Head of caudate nucleus (tissue), 42 donors: ENCODE results near the gene KRTAP5-8.
"Not testable (repeated sequence)": the region's sequence is repeated elsewhere in the genome, so short reads cannot be mapped to it uniquely, and the experiment has no call there.

Source experiments
- DNase-seq, 42 donors: peaks; one replicate each; pipeline versions ENCODE4 v3.0.0 to v3.0.0-alpha.2; 2020 to 2021; ENCODE audit warnings: mixed read lengths in 7 of 42
- intact Hi-C: fragments of 100-400 bp; cut with DNase I; formaldehyde crosslinking; loops from one replicate; pipeline ENCODE4 v1.15.0; 2022

Gene KRTAP5-8

GRCh38 chr11:71566081-71566620 lies 28.3 kb downstream of the KRTAP5-8 start:
- DNase-seq = no peak
- intact Hi-C loops = no loop called here

GRCh38 chr11:71566626-71567599 lies 29.1 kb downstream of the KRTAP5-8 start:
- not testable (repeated sequence) for DNase-seq

GRCh38 chr11:71567633-71568032 lies 29.8 kb downstream of the KRTAP5-8 start:
- intact Hi-C loops, DNase-seq: not testable (repeated sequence)

More at GRCh38 chr11:71566626-71567599, 29.1 kb downstream of the KRTAP5-8 start:
- intact Hi-C loops = not testable (repeated sequence)

DNA sequence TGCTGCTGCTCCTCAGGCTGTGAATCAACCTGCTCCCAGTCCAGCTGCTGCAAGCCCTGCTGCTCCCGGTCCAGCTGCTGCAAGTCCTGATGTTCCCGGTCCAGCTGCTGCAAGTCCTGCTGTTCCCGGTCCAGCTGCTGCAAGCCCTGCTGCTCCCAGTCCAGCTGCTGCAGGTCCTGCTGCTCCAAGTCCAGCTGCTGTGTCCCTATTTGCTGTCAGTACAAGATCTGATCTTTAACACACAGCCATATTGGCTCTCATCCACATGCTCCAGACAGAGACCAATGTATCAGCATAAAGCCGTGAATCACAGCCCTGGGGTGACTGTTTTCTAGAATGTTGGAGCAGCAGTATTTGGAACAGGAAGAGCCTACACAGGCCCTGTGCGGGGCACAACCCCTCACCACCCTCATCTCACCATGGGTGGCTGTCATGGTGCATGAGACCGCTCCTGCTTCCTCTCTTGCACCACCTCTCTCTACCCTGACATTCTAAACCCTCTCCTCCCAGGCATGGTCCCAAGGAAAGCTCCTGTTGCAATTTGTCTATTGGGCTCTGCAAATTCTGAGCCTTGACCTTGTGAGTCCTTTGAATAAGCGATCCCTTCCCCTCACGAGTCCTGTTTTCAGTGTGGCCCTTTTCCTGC lies 31.0 kb downstream of the KRTAP5-8 start:
- intact Hi-C loops = no loop called here
- DNase-seq = peak in 3 of 42 donors; percentile 16 to 37 (median 27)

GRCh38 chr11:71571101-71571850 lies 33.5 kb downstream of the KRTAP5-8 start:
- intact Hi-C loops, DNase-seq: not testable (repeated sequence)

DNA sequence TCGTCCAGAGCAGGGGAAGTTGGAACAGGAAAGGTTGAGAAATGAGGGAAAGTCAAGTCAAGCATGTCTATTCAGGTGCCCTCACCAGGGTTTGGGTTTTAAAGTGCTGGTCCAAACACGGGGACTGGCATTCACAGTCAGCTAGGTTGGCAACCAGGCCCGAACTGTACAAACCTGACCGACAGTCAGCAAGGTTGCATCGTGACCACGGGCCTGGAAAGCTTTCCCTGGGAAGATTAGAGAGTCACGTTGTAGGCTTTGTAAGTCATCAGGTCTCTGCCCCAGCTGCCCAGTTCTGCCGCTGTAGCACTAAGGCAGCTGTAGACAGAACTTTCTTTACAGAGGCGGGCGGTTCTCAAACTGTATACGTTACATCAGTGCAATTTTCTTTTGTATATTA lies 35.0 kb downstream of the KRTAP5-8 start:
- intact Hi-C loops = no loop called here
- DNase-seq = no peak

DNA sequence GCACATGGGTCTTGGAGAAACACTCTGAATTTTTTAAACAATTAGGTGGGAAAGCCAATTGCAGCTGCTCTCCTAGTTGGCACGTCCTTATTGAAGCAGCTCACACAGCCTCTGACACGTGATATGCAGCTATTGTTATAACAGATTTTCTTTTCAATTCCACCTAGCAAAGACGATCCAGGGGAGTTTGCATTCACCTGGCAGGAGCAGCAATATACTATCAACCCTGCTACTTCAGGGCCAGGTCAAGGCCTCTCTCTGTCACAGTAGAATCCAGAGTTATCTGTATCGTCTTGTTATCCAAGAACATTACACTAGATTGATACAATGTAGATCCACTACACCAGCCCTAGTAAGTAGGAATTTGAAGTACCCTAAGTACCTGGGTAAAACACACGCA lies 36.6 kb downstream of the KRTAP5-8 start:
- no peak for DNase-seq
- intact Hi-C loops = no loop called here

GRCh38 chr11:71575723-71576424 lies 38.0 kb downstream of the KRTAP5-8 start:
- no peak for DNase-seq
- intact Hi-C loops = no loop called here

DNA sequence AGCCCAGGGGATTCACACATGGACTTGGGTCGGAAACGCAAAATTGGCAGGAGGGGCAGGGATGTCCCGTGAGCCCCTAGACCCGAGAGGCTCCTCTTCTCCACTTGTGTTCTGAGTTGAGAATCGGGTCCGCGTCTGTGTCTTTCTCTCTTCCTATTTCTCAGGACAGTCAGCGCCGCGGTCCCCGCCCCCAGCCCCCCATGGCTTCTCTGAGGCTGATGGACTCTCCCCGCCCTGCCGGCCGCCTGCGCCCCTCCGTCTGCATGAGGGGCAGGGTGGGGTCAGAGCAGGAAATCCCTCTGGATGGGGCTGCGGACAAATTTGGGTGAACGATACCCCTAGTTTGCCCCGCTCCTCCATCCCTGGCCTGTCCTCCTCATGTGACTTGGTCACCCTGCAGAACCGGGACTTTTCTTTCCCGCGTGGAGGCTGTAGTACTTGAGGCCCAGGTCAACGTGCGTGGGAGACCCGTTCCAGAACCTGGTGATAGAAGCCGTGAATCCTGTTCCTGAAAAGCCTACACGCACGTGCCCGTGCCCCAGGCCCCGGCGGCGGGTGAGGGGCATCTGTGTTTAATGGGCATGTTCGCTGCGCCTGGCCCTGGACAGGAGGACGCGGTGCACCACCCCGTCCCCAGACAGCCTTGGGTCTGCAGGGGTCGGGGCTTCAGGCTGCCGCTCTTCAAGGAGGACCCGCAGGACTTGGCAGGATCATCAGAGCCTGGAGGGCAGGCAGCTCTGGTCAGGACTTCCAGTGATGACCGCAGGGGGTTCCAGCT lies 39.1 kb downstream of the KRTAP5-8 start:
- intact Hi-C loops, DNase-seq: not testable (repeated sequence)

DNA sequence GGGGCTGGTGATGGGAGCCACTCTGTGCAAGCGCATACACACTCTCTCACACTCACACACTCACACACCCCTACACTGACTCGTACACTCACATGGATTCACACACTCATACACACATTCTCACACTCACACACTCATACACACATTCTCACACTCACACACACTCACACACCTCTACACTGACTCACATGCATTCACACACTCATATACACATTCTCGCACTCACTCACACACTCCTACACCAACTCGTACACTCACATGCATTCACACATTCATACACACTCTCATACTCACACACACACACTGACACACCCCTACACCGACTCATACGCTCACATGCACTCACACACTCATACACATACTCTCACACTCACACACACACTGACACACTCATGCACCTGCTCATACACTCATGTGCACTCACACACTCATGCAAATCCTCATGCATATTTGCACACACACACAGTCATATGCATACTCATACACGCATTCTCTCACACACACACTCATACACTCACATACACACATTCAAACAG lies 39.7 kb downstream of the KRTAP5-8 start:
- intact Hi-C loops = no loop called here
- no peak for DNase-seq

DNA sequence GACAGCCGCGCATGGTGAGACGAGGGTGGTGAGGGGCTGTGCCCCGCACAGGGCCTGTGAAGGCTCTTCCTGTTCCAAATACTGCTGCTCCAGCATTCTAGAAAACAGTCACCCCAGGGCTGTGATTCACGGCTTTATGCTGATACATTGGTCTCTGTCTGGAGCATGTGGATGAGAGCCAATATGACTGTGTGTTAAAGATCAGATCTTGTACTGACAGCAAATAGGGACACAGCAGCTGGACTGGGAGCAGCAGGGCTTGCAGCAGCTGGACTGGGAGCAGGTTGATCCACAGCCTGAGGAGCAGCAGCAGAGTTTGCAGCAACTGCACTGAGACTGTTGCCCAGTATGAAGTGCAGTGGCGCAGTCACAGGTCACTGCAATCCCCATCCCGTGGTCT lies 41.7 kb downstream of the KRTAP5-8 start:
- DNase-seq = not testable (repeated sequence)

GRCh38 chr11:71580057-71581003 lies 42.5 kb downstream of the KRTAP5-8 start:
- intact Hi-C loops = no loop called here
- peak in 41 of 42 donors; percentile 7 to 85 (median 65) for DNase-seq

More for the DNA sequence above, 41.7 kb downstream of the KRTAP5-8 start:
- intact Hi-C loops = not testable (repeated sequence)

GRCh38 chr11:71581826-71582225 lies 44.0 kb downstream of the KRTAP5-8 start:
- intact Hi-C loops = no loop called here
- no peak for DNase-seq

- intact Hi-C loops = no loop called here
Observed at GRCh38 chr11:71582309-71582895, 44.6 kb downstream of the KRTAP5-8 start, which contains the start of gene KRTAP5-11. Gene KRTAP5-11 (minus strand): TSS chr11:71582875. CDS start chr11:71582837, 38 bp downstream.

DNA sequence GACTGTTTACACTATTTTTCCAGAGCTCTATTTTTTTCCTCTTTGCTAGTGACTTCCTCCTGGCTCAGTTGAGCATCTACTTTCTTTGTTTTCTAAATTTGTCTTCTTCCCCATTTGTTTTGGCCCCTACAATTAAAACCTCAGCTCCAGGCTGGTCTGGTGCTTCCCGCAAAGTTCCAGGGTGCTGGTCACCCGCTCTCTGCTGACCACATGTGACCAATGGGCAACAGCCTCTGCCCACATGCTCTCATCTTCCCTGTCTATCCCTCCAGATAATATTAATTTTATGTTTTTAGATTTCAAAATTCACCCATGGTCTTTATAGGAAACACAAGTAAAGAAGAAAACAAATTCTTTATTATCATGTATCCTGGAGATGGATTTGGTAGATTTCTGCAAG lies 45.1 kb downstream of the KRTAP5-8 start:
- DNase-seq, intact Hi-C loops: not testable (repeated sequence)

More at GRCh38 chr11:71582309-71582895, 44.6 kb downstream of the KRTAP5-8 start, which contains the start of gene KRTAP5-11:
- DNase-seq = no peak

DNA sequence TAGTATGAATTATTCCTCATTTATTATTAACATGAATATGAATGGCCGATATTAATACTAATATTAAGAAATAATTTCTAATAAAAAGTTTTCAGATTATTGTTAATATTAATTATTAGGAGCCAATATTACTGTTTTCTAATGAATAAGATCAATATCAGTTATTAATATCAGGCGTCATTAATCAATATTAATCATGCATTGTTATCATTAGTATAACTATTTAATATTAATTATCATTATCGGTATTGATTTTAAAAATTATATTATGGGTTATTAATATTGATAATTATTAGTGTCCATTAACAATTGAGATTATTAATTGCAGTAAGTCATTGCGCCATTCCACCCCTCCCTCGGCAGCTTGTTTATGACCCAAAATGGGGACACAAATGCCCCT lies 47.8 kb downstream of the KRTAP5-8 start:
- DNase-seq, intact Hi-C loops: not testable (repeated sequence)
